Natural killer cell (primary cell): Measurements from ENCODE around the gene RYK. TPM values are rescaled to one million over a fixed set of nuclear protein-coding genes. Genes with fewer than 3 reads are reported as not detected.

Experiments used
- ATAC-seq, 3 donors: fragments of 150-1000 bp in 2 of 3; fragments of 200-7000 bp in 1 of 3; cut with Tn5 transposase; 1 replicate in 1 of 3; 2 replicates in 2 of 3; pipeline ENCODE4 v1.10.0; 2021; ENCODE audit warnings: mild to moderate bottlenecking in 2 of 3, moderate library complexity in 2 of 3
- DNase-seq, 2 donors: peaks; one replicate each; pipeline versions ENCODE4 v3.0.0 to v3.0.0-alpha.2; 2013 to 2021; ENCODE audit warnings: mixed read lengths in 1 of 2
- H3K27ac ChIP-seq: one replicate; pipeline ENCODE4 v1.5.1; 2013; ENCODE audit warnings: mild to moderate bottlenecking, low read length
- H3K27me3 ChIP-seq: one replicate; pipeline ENCODE4 v1.6.1; 2013; ENCODE audit warnings: low read length; ENCODE audit not compliant: control insufficient read depth, insufficient read depth
- H3K36me3 ChIP-seq: one replicate; pipeline ENCODE4 v1.6.1; 2013; ENCODE audit warnings: low read length; ENCODE audit not compliant: control insufficient read depth, insufficient read depth
- H3K4me1 ChIP-seq: one replicate; pipeline ENCODE4 v1.6.1; 2013; ENCODE audit warnings: low read length; ENCODE audit not compliant: control insufficient read depth, insufficient read depth
- H3K4me3 ChIP-seq: one replicate; pipeline ENCODE4 v1.5.1; 2013; ENCODE audit warnings: low read length
- H3K9me3 ChIP-seq: one replicate; pipeline ENCODE4 v1.6.1; 2013; ENCODE audit warnings: low read length; ENCODE audit not compliant: control insufficient read depth, insufficient read depth
- H3K27ac Mint-ChIP-seq, 2 donors: one replicate each; pipeline ENCODE4 v1.8.0; 2022; ENCODE audit warnings: mild to moderate bottlenecking in 2 of 2, mixed read lengths in 2 of 2, moderate library complexity in 1 of 2
- H3K27me3 Mint-ChIP-seq, 2 donors: one replicate each; pipeline ENCODE4 v1.8.0; 2022; ENCODE audit warnings: low read depth in 2 of 2, mixed read lengths in 2 of 2
- H3K36me3 Mint-ChIP-seq: one replicate; pipeline ENCODE4 v1.8.0; 2022; ENCODE audit warnings: mixed read lengths
- H3K4me1 Mint-ChIP-seq, 2 donors: one replicate each; pipeline ENCODE4 v1.8.0; 2022; ENCODE audit warnings: mixed read lengths in 2 of 2
- H3K4me3 Mint-ChIP-seq: one replicate; pipeline ENCODE4 v1.8.0; 2022; ENCODE audit warnings: mild to moderate bottlenecking, moderate library complexity, mixed read lengths
- H3K9me3 Mint-ChIP-seq, 2 donors: one replicate each; pipeline ENCODE4 v1.8.0; 2022; ENCODE audit warnings: mixed read lengths in 2 of 2
- WGBS: methylation state at CpG from one replicate; pipeline ENCODE4 v1.1.7; 2013; ENCODE audit warnings: missing lambda C conversion rate; ENCODE audit not compliant: insufficient coverage; 5-methylcytosine and 5-hydroxymethylcytosine counted together
- intact Hi-C: fragments of 100-400 bp; cut with micrococcal nuclease; formaldehyde crosslinking; loops from one replicate; pipeline ENCODE4 v1.14.2; 2022
- total RNA-seq, 4 donors: library from RNA; stranded (reverse); fragments of 120-200 nt in 1 of 4; gene quantifications; one replicate each; pipeline versions ENCODE4 v1.2.3 to v1.2.4, GENCODE V29; 2013 to 2022
- TF ChIP-seq, protein P1 (sequence below): fragments of 200-600 bp; IDR thresholded peaks from one replicate; pipeline ENCODE4 v1.8.0; 2022; ENCODE audit warnings: antibody characterized with exemption

Gene RYK
- total RNA-seq, 3 donors from 2014 or later (not counting 1 experiment from before 2014, with no cell fraction given), result 56.7 to 69.5 (median 56.8) TPM

DNA sequence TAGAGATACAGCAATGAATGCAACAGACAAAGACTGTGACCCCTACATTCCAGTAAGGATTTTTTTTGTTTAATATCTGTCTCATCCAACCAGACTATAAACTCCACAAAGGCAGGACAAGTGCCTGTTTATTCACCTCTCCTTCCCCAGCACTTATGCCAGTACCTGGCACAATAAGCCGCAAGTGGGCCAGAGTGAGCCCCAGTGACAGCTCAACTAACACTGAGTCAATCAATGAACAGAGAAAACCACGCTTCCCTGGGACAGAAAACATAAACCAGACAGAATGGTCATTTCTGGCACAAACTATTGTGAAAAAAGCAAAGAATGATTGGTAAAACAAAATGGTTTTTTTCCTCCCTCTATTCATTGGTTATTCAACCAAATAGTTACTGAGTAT, 52.2 kb downstream of the RYK start:
- Histone ChIP-seq H3K27ac (no peak overlapping the region), H3K4me1 (no peaks in the 10 kb centered on the region), H3K4me3 (no peak overlapping the region), H3K9me3 (no peaks in the 10 kb centered on the region), H3K36me3 (peaks cover 31% of the 10 kb centered on the region), H3K27me3 (no peaks in the 10 kb centered on the region)
- H3K9me3 Mint-ChIP-seq, result no peaks in the 10 kb centered on the region
- H3K4me1 Mint-ChIP-seq, result no peaks in the 10 kb centered on the region
- intact Hi-C loops, result loop anchor here (5.0 kb wide), 1 partner anchor 294 kb away; no protein-coding TSS in a partner anchor
- DNase-seq, result no peak
- ATAC-seq, result no peak
- 100% methylated on average over 2 of the region's 2 CpGs for WGBS
- H3K27ac Mint-ChIP-seq, result no peak overlapping the region
- TF ChIP-seq, protein P1, sequence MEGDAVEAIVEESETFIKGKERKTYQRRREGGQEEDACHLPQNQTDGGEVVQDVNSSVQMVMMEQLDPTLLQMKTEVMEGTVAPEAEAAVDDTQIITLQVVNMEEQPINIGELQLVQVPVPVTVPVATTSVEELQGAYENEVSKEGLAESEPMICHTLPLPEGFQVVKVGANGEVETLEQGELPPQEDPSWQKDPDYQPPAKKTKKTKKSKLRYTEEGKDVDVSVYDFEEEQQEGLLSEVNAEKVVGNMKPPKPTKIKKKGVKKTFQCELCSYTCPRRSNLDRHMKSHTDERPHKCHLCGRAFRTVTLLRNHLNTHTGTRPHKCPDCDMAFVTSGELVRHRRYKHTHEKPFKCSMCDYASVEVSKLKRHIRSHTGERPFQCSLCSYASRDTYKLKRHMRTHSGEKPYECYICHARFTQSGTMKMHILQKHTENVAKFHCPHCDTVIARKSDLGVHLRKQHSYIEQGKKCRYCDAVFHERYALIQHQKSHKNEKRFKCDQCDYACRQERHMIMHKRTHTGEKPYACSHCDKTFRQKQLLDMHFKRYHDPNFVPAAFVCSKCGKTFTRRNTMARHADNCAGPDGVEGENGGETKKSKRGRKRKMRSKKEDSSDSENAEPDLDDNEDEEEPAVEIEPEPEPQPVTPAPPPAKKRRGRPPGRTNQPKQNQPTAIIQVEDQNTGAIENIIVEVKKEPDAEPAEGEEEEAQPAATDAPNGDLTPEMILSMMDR, result no peak
- no peaks in the 10 kb centered on the region for H3K27me3 Mint-ChIP-seq
- no peaks in the 10 kb centered on the region for H3K36me3 Mint-ChIP-seq
- no peak overlapping the region for H3K4me3 Mint-ChIP-seq

DNA sequence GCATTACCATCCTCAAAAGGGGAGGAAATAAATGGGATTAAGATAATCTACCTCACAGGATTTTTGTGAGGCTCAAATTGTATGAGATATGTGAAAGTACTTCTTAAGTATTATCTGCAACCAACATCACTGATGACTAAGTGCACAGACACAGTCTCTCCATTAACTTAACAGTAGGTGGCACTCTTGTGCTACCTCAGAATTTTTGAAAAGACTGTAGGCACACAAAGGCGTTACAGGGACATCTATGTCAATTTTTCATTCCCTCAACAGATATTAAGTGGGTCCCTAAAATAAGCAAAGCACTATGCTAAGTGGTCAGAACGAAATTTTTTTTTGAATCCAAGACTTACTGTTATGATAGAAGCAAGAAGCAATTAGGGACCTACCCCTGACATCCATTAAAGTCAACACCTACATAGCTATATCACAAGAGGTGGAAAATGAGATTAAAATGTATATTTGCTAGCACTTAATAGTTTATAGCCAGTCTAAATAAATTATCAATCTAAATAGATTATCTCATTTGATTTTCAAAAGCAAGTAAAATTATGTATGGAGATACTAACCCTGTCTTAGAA, 52.9 kb downstream of the RYK start:
- Mint-ChIP-seq H3K9me3 (no peaks in the 10 kb centered on the region), H3K27me3 (no peaks in the 10 kb centered on the region), H3K4me3 (no peak overlapping the region), H3K4me1 (no peaks in the 10 kb centered on the region), H3K36me3 (no peaks in the 10 kb centered on the region), H3K27ac (no peak overlapping the region)
- peaks cover 30% of the 10 kb centered on the region for H3K36me3 ChIP-seq
- TF ChIP-seq, protein P1, result peak; percentile 72
- 71% methylated on average over 1 of the region's 2 CpGs for WGBS
- H3K4me1 ChIP-seq, result no peaks in the 10 kb centered on the region
- no peaks in the 10 kb centered on the region for H3K9me3 ChIP-seq
- ATAC-seq (peak; percentile 71 to 85 (median 84)), DNase-seq (peak in 1 of 2 donors; percentile 67)
- no peak overlapping the region for H3K27ac ChIP-seq
- H3K27me3 ChIP-seq, result no peaks in the 10 kb centered on the region
- no peak overlapping the region for H3K4me3 ChIP-seq
- intact Hi-C loops, result loop anchor here (1.0 to 5.0 kb wide), 2 partner anchors 277 to 295 kb away; no protein-coding TSS in a partner anchor

DNA sequence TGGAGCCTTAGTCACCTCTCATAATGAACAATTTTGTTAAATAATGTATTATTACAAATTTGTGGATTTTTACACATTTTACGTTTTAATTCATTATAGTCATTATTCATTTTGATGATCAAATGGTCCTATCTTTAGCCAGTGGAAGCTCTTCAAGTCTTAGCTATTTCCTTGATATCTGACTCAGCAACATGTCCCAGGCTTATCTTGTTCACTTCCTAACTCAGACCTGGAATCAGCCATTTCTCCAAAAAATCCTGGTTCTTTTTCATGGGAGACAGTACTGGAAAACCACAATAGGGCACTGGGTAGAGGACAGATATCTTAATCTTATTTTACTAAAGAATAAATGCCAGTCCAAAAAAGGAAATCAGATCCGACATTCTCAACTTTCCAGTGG, 56.4 kb downstream of the RYK start:
- no peaks in the 10 kb centered on the region for H3K27me3 ChIP-seq
- no peaks in the 10 kb centered on the region for H3K27me3 Mint-ChIP-seq
- DNase-seq (no peak), ATAC-seq (no peak)
- H3K9me3 Mint-ChIP-seq, result no peaks in the 10 kb centered on the region
- intact Hi-C loops, result no loop called here
- TF ChIP-seq, protein P1, result no peak
- H3K4me3 Mint-ChIP-seq, result no peak overlapping the region
- H3K4me1 ChIP-seq, result no peaks in the 10 kb centered on the region
- WGBS, result 100% methylated on average over 2 of the region's 2 CpGs
- H3K4me1 Mint-ChIP-seq, result no peaks in the 10 kb centered on the region
- H3K36me3 ChIP-seq, result peaks cover 18% of the 10 kb centered on the region
- H3K27ac Mint-ChIP-seq, result no peak overlapping the region
- H3K4me3 ChIP-seq, result no peak overlapping the region
- H3K36me3 Mint-ChIP-seq, result no peaks in the 10 kb centered on the region
- no peak overlapping the region for H3K27ac ChIP-seq
- no peaks in the 10 kb centered on the region for H3K9me3 ChIP-seq

DNA sequence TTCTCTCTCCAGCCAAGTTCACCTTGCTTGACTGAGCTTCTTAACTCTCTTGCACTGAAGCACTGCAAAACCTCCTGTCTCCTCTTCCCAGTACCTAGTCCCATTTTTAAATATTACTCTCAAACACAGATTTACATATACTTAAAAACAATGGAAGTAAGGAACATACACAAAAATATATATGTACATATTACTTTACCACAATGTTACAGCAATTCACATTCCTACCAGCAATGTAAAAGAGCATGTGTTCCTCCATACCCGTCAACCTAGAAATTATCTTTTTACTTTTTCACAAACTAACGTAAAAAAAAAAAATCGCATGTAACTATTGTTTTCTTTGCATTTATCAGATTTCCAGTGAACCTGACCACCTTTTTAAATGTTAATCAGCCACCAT, 60.4 kb downstream of the RYK start:
- Mint-ChIP-seq H3K4me1 (no peaks in the 10 kb centered on the region), H3K36me3 (no peaks in the 10 kb centered on the region), H3K4me3 (no peak overlapping the region), H3K9me3 (no peaks in the 10 kb centered on the region), H3K27me3 (no peaks in the 10 kb centered on the region), H3K27ac (peak overlapping the region in 1 of 2 donors; percentile 15)
- Histone ChIP-seq H3K27ac (no peak overlapping the region), H3K4me3 (no peak overlapping the region), H3K36me3 (peaks cover 26% of the 10 kb centered on the region), H3K4me1 (no peaks in the 10 kb centered on the region), H3K27me3 (no peaks in the 10 kb centered on the region), H3K9me3 (no peaks in the 10 kb centered on the region)
- DNase-seq, result no peak
- whole genome bisulfite sequencing, result 96% methylated on average over 3 of the region's 3 CpGs
- intact Hi-C loops, result no loop called here
- TF ChIP-seq, protein P1, result no peak
- no peak for ATAC-seq
